ENCODE data around the gene DUS1L.
A peak's percentile ranks its signal among the peaks of the same experiment; 100 is the strongest.

DUS1L gene

DNA sequence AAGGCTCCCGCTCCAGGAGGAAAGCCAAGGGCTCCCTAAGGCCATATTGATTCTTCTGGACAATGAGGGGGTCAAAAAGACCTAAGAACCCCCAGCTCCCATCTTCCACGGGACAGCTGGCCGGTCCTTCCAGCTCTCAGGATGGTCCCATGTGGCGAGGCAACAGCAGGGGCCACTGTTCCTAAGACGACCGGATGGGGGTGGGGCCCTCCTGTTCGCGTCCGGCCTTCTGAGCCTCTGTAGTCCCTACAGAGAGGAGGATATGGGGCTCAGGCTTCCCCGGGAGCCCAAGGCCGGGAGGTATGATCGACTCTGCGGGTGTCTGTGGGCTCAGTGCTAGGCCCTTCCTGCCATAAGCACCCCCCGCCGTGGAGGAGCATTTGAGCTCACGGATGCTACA, 22.1 kb downstream of the DUS1L start:
- Histone ChIP-seq H3K4me1 (ENCODE audit: control insufficient read depth in 1 of 2, insufficient read depth in 2 of 2, low read length in 2 of 2) (no peaks in the 10 kb centered on the region), H2AFZ (ENCODE audit: insufficient read depth, low read length, poor library complexity) (no peak overlapping the region), H4K8ac (ENCODE audit: low read depth, low read length) (no peak overlapping the region), H3K9ac (ENCODE audit: low read length) (no peak overlapping the region), H3K23ac (ENCODE audit: low read length) (no peak overlapping the region), H3K79me2 (ENCODE audit: control insufficient read depth, insufficient read depth, low read length, poor library complexity) (no peaks in the 10 kb centered on the region), H3K36me3 (ENCODE audit: control insufficient read depth in 1 of 2, insufficient read depth in 2 of 2, low read length in 2 of 2) (peaks cover 18% of the 10 kb centered on the region in 2 experiments), H3K79me1 (ENCODE audit: low read length) (no peaks in the 10 kb centered on the region), H3K14ac (ENCODE audit: low read length) (no peak overlapping the region), H3K4me2 (ENCODE audit: low read length) (no peak overlapping the region), H2BK12ac (ENCODE audit: low read length) (no peak overlapping the region), H3K4ac (ENCODE audit: low read depth, low read length) (no peak overlapping the region), H2BK120ac (ENCODE audit: insufficient read depth, low read length, poor library complexity) (no peak overlapping the region), H3K27ac (ENCODE audit: low read depth, low read length) (no peak overlapping the region), H4K91ac (ENCODE audit: low read depth, low read length) (no peak overlapping the region), H4K12ac (ENCODE audit: low read depth, low read length) (no peak overlapping the region), H3K9me3 (ENCODE audit: insufficient read depth, low read depth, low read length) (peaks cover 9% of the 10 kb centered on the region), H3K27me3 (ENCODE audit: insufficient read depth, low read length) (no peaks in the 10 kb centered on the region), H3K4me3 (ENCODE audit: low read depth, low read length) (no peak overlapping the region), H3K18ac (ENCODE audit: low read length) (no peak overlapping the region), H2AK5ac (ENCODE audit: low read length) (no peak overlapping the region), H2BK5ac (ENCODE audit: low read depth, low read length, poor library complexity) (no peak overlapping the region)
- no peak for DNase-seq
- WGBS (ENCODE audit: extremely low coverage, insufficient coverage, insufficient read length), result no CpG with 5 or more reads among the region's 16 CpGs

DNA sequence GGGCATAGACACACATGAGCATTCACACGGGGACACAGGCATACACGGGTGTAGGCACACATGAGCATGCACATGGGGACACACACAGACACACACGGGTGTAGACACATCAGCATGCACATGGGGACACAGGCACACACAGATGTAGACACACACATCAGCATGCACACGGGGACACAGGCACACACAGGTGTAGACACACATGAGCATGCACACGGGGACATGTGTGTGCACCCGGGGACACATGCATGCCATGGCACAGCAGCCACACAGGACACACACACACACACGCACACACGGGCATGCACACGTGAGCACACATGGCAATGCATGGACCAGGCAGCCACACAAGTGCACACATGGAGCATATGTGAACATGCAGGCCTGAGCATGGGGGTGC, 23.0 kb downstream of the DUS1L start:
- Histone ChIP-seq H3K79me1 (ENCODE audit: low read length) (no peaks in the 10 kb centered on the region), H3K4me1 (ENCODE audit: control insufficient read depth in 1 of 2, insufficient read depth in 2 of 2, low read length in 2 of 2) (no peaks in the 10 kb centered on the region), H3K9ac (ENCODE audit: low read length) (peak overlapping the region; percentile 4), H3K4me2 (ENCODE audit: low read length) (no peak overlapping the region), H3K18ac (ENCODE audit: low read length) (no peak overlapping the region), H3K23ac (ENCODE audit: low read length) (no peak overlapping the region), H2AFZ (ENCODE audit: insufficient read depth, low read length, poor library complexity) (no peak overlapping the region), H2BK12ac (ENCODE audit: low read length) (no peak overlapping the region), H4K8ac (ENCODE audit: low read depth, low read length) (no peak overlapping the region), H4K12ac (ENCODE audit: low read depth, low read length) (no peak overlapping the region), H4K91ac (ENCODE audit: low read depth, low read length) (no peak overlapping the region), H2AK5ac (ENCODE audit: low read length) (no peak overlapping the region), H3K9me3 (ENCODE audit: insufficient read depth, low read depth, low read length) (peaks cover 9% of the 10 kb centered on the region), H2BK5ac (ENCODE audit: low read depth, low read length, poor library complexity) (no peak overlapping the region), H3K36me3 (ENCODE audit: control insufficient read depth in 1 of 2, insufficient read depth in 2 of 2, low read length in 2 of 2) (peaks cover 9% of the 10 kb centered on the region in 2 experiments), H3K79me2 (ENCODE audit: control insufficient read depth, insufficient read depth, low read length, poor library complexity) (no peaks in the 10 kb centered on the region), H3K14ac (ENCODE audit: low read length) (no peak overlapping the region), H3K27ac (ENCODE audit: low read depth, low read length) (no peak overlapping the region), H3K4ac (ENCODE audit: low read depth, low read length) (no peak overlapping the region), H3K4me3 (ENCODE audit: low read depth, low read length) (peak overlapping the region; percentile 52), H3K27me3 (ENCODE audit: insufficient read depth, low read length) (no peaks in the 10 kb centered on the region), H2BK120ac (ENCODE audit: insufficient read depth, low read length, poor library complexity) (no peak overlapping the region)
- DNase-seq, result no peak
- no CpG with 5 or more reads among the region's 9 CpGs for WGBS (ENCODE audit: extremely low coverage, insufficient coverage, insufficient read length)

DNA sequence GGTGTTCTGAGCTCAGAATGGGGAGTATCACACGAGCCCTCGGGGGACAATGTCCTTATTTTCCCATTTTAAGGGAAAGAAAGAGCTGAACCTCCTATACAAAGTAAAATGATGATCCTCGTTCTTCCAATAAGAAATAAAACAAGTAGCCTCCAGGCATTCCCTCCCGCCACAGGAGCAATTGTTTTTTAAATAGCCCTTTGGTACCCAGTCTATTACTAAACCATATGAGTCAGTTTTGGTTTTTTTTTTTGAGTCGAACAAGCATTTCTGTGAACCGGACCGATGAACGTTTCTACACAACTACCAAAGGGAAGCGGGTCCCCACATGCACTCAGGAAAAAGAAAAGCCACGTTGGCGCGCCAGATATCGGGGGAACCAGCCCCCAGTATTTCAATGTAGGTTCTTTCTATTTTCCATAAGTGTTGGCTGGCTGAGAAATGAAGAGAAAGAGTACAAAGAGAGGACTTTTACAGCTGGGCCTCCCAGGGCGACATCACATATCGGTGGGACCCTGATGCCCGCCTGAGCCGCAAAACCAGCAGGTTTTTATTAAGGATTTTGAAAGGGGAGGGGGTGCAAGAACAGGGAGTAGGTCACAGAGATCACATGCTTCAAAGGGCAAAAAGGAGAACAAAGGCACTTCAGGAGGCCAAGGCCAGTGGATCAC, 24.3 kb downstream of the DUS1L start:
- Histone ChIP-seq H4K91ac (ENCODE audit: low read depth, low read length) (no peak overlapping the region), H2AK5ac (ENCODE audit: low read length) (no peak overlapping the region), H3K79me1 (ENCODE audit: low read length) (peaks cover 4% of the 10 kb centered on the region)

DNA sequence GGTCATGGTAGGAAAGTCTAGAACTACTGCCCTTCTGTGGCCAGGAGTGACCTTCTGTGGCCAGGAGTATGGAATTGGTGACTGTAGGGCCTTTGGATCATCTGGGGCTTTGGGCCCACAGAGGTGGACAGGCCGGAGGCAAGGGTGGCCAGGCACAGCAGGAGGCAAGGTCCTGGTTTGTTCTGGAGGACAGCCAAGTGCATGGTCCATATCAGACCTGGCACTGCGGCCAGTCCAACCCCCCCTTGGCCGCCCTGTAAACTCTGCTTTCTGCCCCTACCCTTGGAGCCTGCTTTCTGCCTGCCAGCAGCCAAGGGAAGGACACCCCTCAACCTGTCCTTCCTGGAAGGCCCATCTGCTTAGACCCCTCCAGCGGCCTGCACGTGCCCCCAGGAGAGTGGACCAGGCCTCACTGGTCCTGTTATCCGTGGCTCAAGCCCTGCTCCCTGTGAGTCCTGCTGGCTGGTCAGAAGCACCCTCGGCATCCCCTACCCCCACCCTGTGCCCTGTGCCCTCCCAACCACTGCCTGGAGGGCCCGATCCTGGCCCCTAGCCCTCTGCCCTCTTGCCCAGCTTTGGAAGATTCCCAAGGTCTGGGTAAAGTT, 25.8 kb downstream of the DUS1L start:
- no peak overlapping the region for H3K23ac ChIP-seq (ENCODE audit: low read length)
- H3K4ac ChIP-seq (ENCODE audit: low read depth, low read length), result no peak overlapping the region
- no CpG with 5 or more reads among the region's 8 CpGs for WGBS (ENCODE audit: extremely low coverage, insufficient coverage, insufficient read length)
- no peak overlapping the region for H3K14ac ChIP-seq (ENCODE audit: low read length)
- no peak overlapping the region for H4K91ac ChIP-seq (ENCODE audit: low read depth, low read length)
- H3K4me3 ChIP-seq (ENCODE audit: low read depth, low read length), result no peak overlapping the region
- H3K36me3 ChIP-seq (ENCODE audit: control insufficient read depth in 1 of 2, insufficient read depth in 2 of 2, low read length in 2 of 2), result peaks cover 0 to 8% of the 10 kb centered on the region in 2 experiments
- no peak overlapping the region for H3K27ac ChIP-seq (ENCODE audit: low read depth, low read length)
- no peak overlapping the region for H2BK12ac ChIP-seq (ENCODE audit: low read length)
- H3K9me3 ChIP-seq (ENCODE audit: insufficient read depth, low read depth, low read length), result peaks cover 4% of the 10 kb centered on the region
- H3K79me1 ChIP-seq (ENCODE audit: low read length), result peaks cover 4% of the 10 kb centered on the region
- H3K4me2 ChIP-seq (ENCODE audit: low read length), result no peak overlapping the region
- H2AFZ ChIP-seq (ENCODE audit: insufficient read depth, low read length, poor library complexity), result no peak overlapping the region
- no peak overlapping the region for H4K12ac ChIP-seq (ENCODE audit: low read depth, low read length)
- no peak overlapping the region for H3K18ac ChIP-seq (ENCODE audit: low read length)
- no peak overlapping the region for H2BK5ac ChIP-seq (ENCODE audit: low read depth, low read length, poor library complexity)
- H2BK120ac ChIP-seq (ENCODE audit: insufficient read depth, low read length, poor library complexity), result no peak overlapping the region
- no peak overlapping the region for H3K9ac ChIP-seq (ENCODE audit: low read length)
- no peak overlapping the region for H2AK5ac ChIP-seq (ENCODE audit: low read length)
- DNase-seq, result no peak
- peaks cover 5 to 6% of the 10 kb centered on the region in 2 experiments for H3K4me1 ChIP-seq (ENCODE audit: control insufficient read depth in 1 of 2, insufficient read depth in 2 of 2, low read length in 2 of 2)
- peaks cover 5% of the 10 kb centered on the region for H3K79me2 ChIP-seq (ENCODE audit: control insufficient read depth, insufficient read depth, low read length, poor library complexity)
- no peak overlapping the region for H4K8ac ChIP-seq (ENCODE audit: low read depth, low read length)
- no peaks in the 10 kb centered on the region for H3K27me3 ChIP-seq (ENCODE audit: insufficient read depth, low read length)

More for the DNA sequence above, 24.3 kb downstream of the DUS1L start:
- Histone ChIP-seq H4K8ac (ENCODE audit: low read depth, low read length) (no peak overlapping the region), H4K12ac (ENCODE audit: low read depth, low read length) (no peak overlapping the region), H3K4me1 (ENCODE audit: control insufficient read depth in 1 of 2, insufficient read depth in 2 of 2, low read length in 2 of 2) (peaks cover 5% of the 10 kb centered on the region in 2 experiments), H3K14ac (ENCODE audit: low read length) (no peak overlapping the region), H2AFZ (ENCODE audit: insufficient read depth, low read length, poor library complexity) (no peak overlapping the region), H3K36me3 (ENCODE audit: control insufficient read depth in 1 of 2, insufficient read depth in 2 of 2, low read length in 2 of 2) (no peaks in the 10 kb centered on the region), H3K4ac (ENCODE audit: low read depth, low read length) (no peak overlapping the region), H3K27ac (ENCODE audit: low read depth, low read length) (no peak overlapping the region), H2BK12ac (ENCODE audit: low read length) (no peak overlapping the region), H3K4me2 (ENCODE audit: low read length) (no peak overlapping the region), H3K79me2 (ENCODE audit: control insufficient read depth, insufficient read depth, low read length, poor library complexity) (peaks cover 5% of the 10 kb centered on the region), H2BK120ac (ENCODE audit: insufficient read depth, low read length, poor library complexity) (no peak overlapping the region), H3K23ac (ENCODE audit: low read length) (no peak overlapping the region), H3K9ac (ENCODE audit: low read length) (no peak overlapping the region), H3K27me3 (ENCODE audit: insufficient read depth, low read length) (no peaks in the 10 kb centered on the region), H3K18ac (ENCODE audit: low read length) (no peak overlapping the region), H3K9me3 (ENCODE audit: insufficient read depth, low read depth, low read length) (peaks cover 6% of the 10 kb centered on the region), H3K4me3 (ENCODE audit: low read depth, low read length) (no peak overlapping the region), H2BK5ac (ENCODE audit: low read depth, low read length, poor library complexity) (no peak overlapping the region)
- DNase-seq, result no peak
- no CpG with 5 or more reads among the region's 17 CpGs for WGBS (ENCODE audit: extremely low coverage, insufficient coverage, insufficient read length)
